Femur (tissue), 1 donor: ENCODE results near the gene CC2D1B.
"Not testable (repeated sequence)": the region's sequence is repeated elsewhere in the genome, so short reads cannot be mapped to it uniquely, and the experiment has no call there.

Experiments
- DNase-seq: peaks from one replicate; pipeline ENCODE4 v3.0.0-alpha.2; 2017

Gene CC2D1B, protein sequence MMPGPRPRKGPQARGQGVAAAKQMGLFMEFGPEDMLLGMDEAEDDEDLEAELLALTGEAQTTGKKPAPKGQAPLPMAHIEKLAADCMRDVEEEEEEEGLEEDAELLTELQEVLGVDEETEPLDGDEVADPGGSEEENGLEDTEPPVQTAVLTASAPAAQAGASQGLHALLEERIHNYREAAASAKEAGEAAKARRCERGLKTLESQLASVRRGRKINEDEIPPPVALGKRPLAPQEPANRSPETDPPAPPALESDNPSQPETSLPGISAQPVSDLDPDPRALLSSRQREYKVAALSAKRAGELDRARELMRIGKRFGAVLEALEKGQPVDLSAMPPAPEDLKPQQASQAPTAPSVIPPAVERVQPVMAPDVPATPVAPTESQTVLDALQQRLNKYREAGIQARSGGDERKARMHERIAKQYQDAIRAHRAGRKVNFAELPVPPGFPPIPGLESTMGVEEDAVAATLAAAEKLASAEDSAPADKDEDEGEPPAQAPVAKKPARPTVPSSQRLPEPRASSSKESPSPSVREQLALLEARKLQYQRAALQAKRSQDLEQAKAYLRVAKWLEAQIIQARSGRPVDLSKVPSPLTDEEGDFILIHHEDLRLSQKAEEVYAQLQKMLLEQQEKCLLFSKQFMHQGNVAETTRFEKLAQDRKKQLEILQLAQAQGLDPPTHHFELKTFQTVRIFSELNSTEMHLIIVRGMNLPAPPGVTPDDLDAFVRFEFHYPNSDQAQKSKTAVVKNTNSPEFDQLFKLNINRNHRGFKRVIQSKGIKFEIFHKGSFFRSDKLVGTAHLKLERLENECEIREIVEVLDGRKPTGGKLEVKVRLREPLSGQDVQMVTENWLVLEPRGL

DNA sequence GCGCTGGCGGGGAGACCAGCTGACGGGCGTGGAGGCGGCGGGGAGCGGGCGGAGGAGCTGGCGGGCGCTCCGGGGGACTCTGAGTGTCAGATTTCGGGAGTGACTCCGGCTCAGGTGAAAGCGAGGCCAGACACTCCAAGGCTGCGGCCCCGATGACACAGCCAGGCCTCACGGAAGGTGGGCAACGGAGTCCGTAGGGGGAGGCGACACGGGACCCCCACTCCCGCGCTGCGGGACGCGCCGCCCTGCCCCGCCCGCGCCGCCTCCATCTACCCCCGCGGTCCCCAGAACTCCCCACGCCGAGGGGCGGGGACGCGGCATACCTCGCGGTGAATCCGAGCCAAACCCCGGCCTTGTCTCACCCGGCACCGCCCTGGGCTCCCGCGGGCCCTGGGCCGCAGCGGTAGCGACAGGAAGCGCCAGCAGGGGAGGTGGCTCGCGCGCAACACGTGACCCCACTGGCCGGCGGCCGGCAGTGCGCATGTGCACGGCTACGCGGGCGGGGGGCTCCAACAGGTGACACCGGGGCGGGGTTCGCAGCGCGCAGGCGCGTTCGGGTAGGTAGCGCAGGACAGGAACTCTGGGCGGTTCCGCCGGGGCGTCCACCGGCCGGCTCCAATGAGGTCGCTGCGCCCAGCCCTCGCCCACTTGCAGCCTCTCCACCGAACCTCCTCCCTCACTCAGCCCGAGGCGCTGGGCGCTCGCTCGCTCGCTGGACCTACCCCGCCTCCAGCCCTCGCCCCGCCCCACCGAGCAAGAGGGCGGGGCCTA is at the start of gene CC2D1B:
Gene CC2D1B (minus strand): TSS at position 460 of the 771 bp plus-strand sequence. CDS start 1,585 bp downstream, outside the sequence.
- peak; percentile 98 for DNase-seq

DNA sequence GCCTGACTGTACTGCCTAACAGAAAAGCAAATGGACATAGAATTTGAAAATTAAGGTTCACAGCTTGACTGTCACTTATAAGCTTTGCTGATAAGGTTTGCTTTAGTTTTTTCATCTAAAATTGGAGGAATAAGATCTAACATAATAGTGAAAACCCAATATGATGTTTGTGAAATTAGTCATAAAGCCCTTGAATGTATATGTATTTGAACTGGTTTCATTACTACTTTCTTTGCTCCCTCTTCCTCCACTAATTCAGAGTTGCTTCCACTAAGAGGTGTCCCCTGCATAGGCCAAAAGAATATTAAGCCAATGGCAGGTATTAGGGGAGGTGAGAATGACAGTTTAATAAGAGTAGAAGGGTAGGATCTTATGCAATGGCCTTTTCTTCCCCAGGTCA is 48.9 kb upstream of the CC2D1B start:
- DNase-seq, result no peak

DNA sequence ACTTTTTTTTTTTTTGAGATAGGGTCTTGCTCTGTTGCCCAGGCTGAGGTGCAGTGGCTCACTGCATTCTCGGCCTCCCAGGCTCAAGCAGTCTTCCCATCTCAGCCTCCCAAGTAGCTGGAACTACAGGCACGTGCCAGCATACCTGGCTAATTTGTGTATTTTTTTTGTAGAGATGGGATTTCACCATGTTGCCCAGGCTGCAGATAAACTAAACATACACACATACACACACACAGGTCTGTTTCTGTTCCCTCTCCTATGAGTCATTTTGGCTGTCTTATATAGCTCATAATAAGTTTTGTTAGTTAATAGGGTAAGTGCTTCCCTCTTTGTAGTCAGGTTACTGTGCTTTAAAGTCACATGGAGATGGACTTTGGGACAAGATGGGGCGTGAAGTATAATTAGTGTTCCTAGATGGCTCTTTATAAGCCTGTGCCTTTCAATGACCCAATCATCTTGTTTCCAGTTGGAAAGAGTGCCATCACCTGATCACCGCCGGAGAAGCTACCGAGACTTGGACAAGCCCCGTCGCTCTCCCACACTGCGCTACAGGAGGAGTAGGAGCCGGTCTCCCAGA is 47.5 kb upstream of the CC2D1B start:
- DNase-seq, result no peak

DNA sequence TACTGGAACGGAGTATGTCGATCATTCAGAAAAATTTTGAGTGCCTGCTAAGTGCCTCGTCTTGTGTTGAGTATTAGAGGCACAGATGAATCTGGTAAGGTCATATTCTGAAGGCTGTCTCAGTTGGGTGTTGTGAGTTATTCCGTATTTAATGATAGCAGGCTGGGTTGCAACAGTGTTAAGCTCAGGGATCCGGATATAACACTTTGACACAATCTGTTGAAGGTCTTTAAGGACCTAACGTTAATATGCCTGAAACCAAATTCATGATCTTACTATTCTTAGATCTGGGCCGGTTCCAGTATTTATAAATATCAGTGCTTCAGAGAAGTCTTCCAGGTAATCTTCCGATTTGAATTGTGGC is 39.0 kb upstream of the CC2D1B start:
- no peak for DNase-seq

DNA sequence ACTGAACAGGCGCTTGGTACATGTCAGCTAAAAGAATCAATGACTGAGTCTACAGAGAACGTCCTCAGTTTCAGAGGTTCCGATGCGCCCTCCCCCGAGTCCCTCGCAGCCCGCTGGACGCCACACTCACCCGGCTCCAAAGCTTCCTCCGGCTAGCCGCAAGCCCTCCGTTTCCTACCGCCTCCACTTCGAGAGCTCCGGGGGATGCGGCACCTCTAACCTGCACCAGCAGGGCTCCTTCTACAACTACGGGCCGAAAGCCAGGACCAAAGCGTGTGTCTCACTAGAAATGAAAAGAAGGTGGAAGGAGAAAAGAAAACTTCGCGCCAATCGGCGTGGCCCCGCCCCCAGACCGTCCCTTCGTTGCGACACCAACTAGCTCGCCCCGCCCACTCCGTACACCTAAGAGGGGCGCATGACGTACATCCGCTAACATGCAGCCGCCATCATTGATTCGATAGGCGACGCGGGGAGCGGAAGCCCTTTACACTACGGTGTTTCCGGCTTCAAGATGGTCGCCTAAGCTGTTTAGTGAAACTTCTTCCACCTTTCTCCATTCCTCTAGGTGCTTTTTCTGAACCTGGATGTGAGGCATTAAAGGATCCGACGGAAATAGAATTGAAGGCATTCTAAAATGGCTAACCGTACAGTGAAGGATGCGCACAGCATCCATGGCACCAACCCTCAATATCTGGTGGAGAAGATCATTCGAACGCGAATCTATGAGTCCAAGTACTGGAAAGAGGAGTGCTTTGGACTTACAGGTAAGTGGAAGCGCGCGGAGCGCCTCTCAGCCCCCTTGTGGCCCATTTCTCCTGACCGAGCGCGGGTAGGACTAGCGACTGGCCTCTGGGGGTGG is 38.3 kb upstream of the CC2D1B start, which contains the start of the genes ORC1 and PRPF38A:
Gene ORC1 (minus strand): TSS at position 308 of the 859 bp plus-strand sequence. CDS start 2,200 bp downstream, outside the sequence.
Gene PRPF38A (plus strand): TSS at position 487 of the 859 bp plus-strand sequence. CDS start 148 bp downstream, at position 635.
- peak; percentile 98 for DNase-seq

DNA sequence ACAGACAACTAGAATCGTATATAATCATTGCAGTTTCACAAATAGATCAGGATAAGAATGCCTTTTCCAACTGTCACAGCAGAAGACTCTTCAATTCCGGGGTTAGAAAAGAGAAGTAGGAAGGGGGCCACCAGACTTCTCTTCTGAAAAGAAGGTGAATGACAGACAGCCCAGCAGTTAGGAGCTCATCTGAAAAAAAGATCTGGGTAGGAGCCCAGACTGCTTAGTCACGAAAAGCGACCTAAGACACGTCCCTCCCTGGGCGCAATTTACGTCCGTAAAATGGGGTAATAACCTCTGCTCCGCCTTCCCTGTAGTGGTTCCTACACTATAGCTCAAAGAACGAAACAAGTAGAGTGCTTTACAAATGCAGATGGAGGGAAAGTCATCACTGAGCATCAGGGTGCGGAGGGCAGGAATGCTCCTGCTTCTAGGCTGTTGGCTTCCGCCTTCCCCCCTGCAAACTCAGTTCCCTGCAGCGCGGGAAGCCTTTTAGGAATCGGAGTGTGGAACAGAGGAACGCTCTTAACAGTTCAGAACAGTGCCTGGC is 37.6 kb upstream of the CC2D1B start:
- no peak for DNase-seq

DNA sequence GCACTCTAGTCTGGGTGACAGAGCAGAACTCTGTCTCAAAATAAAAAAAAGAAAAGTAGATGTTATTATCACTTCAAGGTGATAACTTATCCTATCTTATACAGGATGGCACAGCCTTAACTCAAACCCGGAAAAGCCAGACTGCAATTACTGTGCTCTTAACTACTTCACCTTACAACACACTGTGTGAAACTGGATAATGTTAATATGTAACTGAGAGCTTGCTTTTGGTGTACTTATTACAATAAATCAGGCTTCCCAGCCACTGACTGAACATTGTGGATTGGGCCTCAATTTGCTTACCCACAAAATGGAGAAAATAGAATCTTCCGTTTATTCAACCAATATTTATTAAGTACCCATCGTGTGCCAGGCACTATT is 36.8 kb upstream of the CC2D1B start:
- no peak for DNase-seq

DNA sequence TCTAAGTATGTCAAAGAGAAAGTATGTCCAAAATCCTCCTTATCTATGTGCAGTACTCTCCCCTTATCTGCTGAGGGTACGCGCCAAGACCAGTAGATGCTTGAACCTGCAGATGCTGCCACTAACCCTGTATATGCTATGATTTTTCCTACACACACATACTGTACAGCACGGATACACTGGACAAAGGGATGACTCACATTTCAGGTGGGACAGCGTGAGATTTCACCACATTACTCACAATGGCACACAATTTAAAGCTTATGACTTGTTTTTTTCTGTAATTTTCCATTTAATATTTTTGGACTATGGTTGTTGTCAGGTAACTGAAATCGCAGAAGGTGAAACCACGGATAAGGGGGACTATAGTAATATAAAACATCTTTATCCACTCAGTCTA is 34.1 kb upstream of the CC2D1B start:
- no peak for DNase-seq

DNA sequence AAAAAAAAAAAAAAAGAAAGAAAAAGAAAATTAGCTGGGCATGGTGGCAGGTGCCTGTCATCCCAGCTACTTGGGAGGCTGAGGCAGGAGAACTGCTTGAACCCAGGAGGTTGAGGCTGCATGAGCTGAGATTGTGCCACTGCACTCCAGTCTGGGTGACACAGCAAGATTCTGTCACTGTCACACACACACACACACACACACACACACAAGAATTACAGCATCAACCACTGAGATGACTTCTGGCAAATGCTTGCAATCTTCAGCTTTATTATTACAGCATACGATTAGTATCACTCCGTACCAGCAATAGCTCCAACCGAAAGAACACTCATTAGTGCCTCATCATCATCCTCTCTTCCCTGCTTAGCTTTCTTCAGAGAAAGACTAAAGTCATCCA is 33.6 kb upstream of the CC2D1B start:
- no peak for DNase-seq

DNA sequence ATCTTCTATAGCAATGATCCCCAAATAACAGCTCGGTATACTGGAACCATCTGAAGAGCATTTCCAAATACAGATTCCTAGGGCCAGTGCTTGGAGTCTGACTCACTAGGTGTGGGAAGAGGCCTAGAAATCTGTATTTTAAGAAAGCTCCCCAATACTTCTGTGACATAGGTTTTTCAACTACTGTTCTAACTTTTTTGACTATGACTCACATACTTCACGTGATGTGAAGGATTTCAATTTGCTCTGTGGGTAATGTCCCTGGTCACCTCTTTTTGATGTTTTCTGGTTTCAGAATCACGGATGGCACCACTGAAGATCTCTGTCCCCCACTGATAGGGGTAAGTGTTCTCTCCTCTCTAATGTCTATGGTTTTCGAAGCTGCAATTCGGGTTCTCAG is 27.2 kb upstream of the CC2D1B start:
- no peak for DNase-seq

DNA sequence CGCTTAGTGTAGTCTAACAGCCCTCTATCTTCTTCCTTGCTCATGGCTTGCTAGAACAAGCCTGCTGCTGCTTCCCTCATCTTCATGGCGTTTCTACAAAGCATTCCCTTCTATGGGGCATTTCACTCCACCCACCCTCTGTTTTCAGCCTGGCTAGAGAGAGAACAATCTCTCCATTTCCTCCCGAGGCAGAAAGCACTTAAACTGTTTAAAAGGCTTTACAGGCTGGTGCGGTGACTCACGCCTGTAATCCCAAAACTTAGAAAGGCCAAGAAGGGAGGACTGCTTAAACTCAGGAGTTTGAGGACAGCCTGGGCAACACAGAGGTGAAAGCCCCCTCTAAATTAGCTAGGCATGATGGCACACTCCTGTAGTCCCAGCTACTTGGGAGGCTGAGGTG is 20.5 kb upstream of the CC2D1B start:
- DNase-seq, result no peak

DNA sequence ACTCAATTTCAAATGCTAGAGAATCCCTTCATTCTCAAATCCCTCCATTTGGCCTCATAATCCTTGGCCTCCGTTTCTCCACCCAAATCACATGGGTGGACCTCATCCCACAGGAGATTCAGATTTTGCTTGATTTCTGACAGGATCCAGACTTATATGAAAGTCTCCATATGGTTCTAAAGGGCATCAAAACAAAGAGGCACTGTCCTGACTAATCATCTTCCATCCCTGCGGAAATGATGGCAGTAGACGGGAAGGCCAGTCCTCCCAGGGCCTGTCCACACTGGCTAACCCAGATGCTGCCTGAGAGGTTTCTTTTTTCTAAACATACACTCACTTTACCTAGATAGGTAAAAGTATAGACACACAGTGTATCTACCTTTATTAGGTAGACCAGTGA is 19.4 kb upstream of the CC2D1B start:
- DNase-seq, result no peak

DNA sequence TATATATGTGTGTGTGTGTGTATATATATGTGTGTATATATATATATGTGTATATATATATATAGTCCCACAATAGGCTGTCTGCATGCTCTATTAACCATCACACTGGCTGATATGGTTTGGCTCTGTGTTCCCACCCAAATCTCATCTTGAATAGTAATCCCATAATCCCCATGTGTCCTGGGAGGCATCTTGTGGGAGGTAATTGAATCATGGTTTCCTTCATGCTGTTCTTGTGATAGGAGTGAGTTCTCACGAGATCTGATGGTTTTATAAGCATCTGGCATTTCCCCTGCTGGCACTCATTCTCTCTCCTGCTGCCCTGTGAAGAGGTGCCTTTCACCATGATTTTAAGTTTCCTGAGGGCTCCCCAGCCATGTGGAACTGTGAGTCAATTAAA is 3.8 kb upstream of the CC2D1B start:
- DNase-seq, result not testable (repeated sequence)

DNA sequence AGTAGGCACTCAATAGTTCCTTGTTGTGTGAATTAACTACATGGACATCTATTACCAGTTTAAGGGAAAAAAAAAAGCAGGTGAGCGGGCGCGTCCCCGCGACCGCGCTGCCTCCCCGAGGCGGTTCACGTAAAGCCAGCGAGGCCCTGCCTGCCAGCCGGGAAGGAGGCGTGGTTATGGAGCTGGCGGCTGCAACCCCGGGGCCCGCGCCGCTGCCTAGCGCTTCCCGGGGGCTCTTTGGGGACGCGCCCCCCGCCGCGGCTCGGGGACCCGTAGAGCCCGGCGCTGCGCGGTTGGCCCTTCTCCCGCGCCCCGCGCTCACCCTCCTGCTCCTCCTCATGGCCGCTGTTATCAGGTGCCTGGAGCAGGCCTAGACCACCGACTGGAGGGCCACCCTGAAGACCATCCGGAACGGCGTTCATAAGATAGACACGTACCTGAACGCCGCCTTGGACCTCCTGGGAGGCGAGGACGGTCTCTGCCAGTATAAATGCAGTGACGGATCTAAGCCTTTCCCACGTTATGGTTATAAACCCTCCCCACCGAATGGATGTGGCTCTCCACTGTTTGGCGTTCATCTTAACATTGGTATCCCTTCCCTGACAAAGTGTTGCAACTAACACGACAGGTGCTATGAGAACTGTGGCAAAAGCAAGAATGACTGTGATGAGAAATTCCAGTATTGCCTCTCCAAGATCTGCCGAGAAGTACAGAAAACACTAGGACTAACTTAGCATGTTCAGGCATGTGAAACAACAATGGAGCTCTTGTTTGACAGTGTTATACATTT is 2.6 kb upstream of the CC2D1B start:
- DNase-seq, result peak; percentile 59

DNA sequence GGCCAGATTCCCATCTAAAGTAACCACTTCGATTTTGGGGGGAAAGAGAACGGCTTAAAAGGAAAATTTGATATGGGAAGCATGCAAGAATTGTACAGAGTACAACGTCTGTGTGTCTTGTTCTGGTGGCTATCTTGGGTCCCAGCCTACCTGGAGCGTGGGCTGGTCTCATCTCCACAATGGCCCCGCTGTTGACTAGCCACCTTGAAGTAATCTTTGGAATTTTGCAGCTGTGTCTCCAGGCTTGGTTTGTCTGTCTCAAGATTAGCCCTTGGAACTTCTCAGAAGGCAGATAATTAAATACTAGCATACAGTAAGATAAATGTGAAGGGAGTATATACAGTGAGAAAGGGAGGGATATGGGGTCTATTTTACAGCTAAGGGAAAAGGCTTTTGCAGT is 1.3 kb upstream of the CC2D1B start:
- no peak for DNase-seq

DNA sequence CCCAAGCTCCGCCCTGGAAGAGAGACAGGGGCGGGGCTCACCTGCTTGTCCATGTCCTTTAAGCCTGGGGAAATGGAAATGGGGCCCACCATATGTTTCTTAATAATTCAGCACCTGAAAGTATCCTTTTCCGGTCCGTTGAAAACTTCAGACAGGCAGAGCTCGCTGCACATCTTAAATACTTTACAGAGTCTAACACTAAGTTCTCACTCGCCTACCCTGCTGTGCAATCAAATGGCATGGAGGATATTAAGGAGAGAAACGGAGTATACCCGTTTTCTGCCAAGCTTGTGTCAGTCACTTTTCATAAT is 467 bp upstream of the CC2D1B start:
- DNase-seq, result no peak

DNA sequence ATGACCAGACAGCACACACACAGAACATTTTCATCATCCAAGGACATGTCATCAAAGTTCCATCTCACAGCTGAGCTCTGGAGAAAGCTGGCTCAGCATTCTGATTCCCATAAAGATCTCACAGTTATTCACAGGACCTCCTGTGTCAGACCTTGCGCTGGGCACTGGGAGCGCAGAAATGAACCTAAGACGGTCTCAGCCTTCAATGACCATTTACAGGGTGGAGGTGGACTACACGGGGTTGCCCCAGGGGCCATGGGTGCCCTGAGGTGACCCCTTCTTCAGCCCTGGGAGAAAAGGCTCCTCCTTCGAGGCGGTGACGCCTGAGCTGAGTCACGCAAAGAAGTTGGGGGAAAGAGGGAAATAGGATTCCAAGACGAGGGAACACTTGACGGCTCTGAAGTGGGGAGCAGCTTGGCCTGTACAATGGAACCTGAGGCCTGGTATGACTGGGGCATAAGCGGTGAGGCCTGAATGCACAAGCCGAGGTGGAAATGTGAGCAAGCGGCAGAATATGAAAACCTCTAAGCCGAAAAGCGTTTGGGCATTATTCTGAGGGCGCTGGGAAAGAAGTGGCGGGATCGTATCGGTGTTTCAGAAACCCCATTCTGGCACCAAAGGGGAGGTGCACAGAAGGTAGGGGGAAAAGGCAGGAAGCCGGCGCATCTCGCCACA is 797 bp downstream of the CC2D1B start:
- DNase-seq, result peak; percentile 54

DNA sequence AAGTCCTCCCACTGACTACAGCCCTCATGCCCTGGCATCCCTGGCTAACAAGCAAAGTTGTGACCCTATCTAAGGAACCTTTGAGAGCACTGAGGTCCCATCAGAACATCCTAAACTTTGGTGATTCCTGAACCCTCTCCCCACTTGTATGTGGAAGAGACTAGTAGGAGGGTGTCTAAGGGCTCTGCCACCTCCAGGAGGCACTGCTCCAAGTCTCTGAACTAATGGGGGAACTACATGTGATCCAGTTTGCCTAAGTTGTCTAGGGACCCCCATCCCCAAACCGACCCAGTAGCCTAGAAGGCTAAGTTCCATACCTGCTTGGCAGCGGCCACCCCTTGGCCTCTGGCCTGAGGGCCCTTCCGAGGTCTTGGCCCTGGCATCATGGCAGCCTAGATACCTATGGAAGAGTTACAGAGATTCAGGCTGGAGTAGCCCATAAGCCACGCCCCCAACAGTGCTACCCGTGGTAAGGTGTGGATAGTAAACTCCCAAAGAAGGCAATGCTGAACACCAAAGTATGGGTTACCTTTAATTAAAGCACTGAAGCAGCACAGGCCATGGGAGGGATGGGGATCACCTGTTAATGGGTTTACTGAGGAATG is 1.7 kb downstream of the CC2D1B start:
- DNase-seq, result no peak

DNA sequence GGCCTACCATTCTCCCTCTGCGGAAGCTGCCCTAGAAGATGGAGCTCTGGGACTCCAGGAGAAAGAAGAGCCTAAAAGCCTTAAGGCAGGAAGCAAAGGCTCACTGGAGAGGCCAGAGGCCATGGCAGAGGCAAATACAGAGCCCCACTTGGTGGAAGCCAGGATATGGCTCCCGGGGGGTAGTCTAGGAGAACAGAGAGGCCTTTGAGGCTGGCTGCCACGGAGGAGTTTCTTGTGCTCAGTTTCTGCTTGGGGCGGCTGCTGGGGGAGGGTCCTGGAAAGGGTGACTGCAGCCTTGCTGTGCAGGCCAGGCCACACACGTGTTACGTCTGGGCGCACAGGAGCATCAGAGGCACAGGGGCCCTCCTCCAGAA is 5.4 kb downstream of the CC2D1B start:
- DNase-seq, result no peak
